HepG2 (cell line): ENCODE results near the gene STAT6. TPM values are rescaled to one million over a fixed set of nuclear protein-coding genes. Genes with fewer than 3 reads are reported as not detected.

ENCODE experiments used
- CBX2 ChIP-seq, 2 experiments: fragments of 200-600 bp in 1 of 2; sonication (generic); formaldehyde crosslinking in 1 of 2; IDR thresholded peaks; 2 replicates each; pipeline versions ENCODE4 v1.7.0 to v1.8.1; 2018 to 2022; ENCODE audit warnings: low read depth in 2 of 2, low read length in 1 of 2, mild to moderate bottlenecking in 1 of 2, missing genetic modification reagents in 1 of 2
- GATAD1 ChIP-seq: IDR thresholded peaks from 2 replicates; pipeline ENCODE4 v1.6.1; 2016; ENCODE audit warnings: missing genetic modification reagents, missing compliant biosample characterization
- GTF3A ChIP-seq: sonication (generic); formaldehyde crosslinking; conservative IDR thresholded peaks from 2 replicates; pipeline ENCODE4 v1.4.0; 2020; ENCODE audit warnings: mild to moderate bottlenecking, missing genetic modification reagents
- KDM5A ChIP-seq: fragments of 200-600 bp; sonication (generic); IDR thresholded peaks from 2 replicates; pipeline ENCODE4 v1.7.0; 2018; ENCODE audit warnings: antibody characterized with exemption, mild to moderate bottlenecking, low read length, borderline replicate concordance
- NCOA1 ChIP-seq: sonication (generic); formaldehyde crosslinking; IDR thresholded peaks from 2 replicates; pipeline ENCODE4 v1.9.0; 2021; ENCODE audit warnings: missing genetic modification reagents
- SALL1 ChIP-seq: sonication (generic); formaldehyde crosslinking; IDR thresholded peaks from 2 replicates; pipeline ENCODE4 v1.8.0; 2022; ENCODE audit warnings: mild to moderate bottlenecking, missing genetic modification reagents
- ZNF713 ChIP-seq: sonication (generic); formaldehyde crosslinking; IDR thresholded peaks from 2 replicates; pipeline ENCODE4 v1.4.0; 2020; ENCODE audit warnings: mild to moderate bottlenecking, missing genetic modification reagents
- ZNF878 ChIP-seq: sonication (generic); formaldehyde crosslinking; IDR thresholded peaks from 2 replicates; pipeline ENCODE4 v1.8.1; 2023; ENCODE audit warnings: mild to moderate bottlenecking, missing genetic modification reagents, moderate library complexity
- polyA plus RNA-seq, 8 experiments: library from polyadenylated mRNA; depleted of rRNA in 3 of 8; stranded (reverse) in 7 of 8; unstranded in 1 of 8; fragments of >200 nt; fragmentation: Illumina TruSeq in 4 of 8; extraction: Trizol in 4 of 8; gene quantifications; 2 replicates each; pipeline versions ENCODE4 v1.2.1 to v1.2.3, GENCODE V29; 2011 to 2016; ENCODE audit warnings: low read depth in 4 of 8, missing spikeins in 1 of 8, mixed read lengths in 1 of 8; ENCODE audit not compliant: insufficient read depth in 1 of 8
- total RNA-seq, 5 experiments: library from RNA; depleted of rRNA; stranded (reverse); fragments of >200 nt; fragmentation: Illumina TruSeq; extraction: Trizol; gene quantifications; 2 replicates each; pipeline ENCODE4 v1.2.3, GENCODE V29; 2016; ENCODE audit warnings: low read depth in 1 of 5
- TF ChIP-seq, protein P1 (sequence below): sonication (generic); formaldehyde crosslinking; IDR thresholded peaks from 2 replicates; pipeline ENCODE4 v1.4.0; 2020; ENCODE audit warnings: missing genetic modification reagents, borderline replicate concordance
- TF ChIP-seq, protein P2 (sequence below): sonication (generic); formaldehyde crosslinking; IDR thresholded peaks from 2 replicates; pipeline ENCODE4 v1.5.0; 2020; ENCODE audit warnings: missing genetic modification reagents
- TF ChIP-seq, protein P3 (sequence below): IDR thresholded peaks from 2 replicates; pipeline ENCODE4 v1.6.1; 2016; ENCODE audit warnings: low read depth
- TF ChIP-seq, protein P4 (sequence below): IDR thresholded peaks from 2 replicates; pipeline ENCODE4 v1.6.1; 2018; ENCODE audit warnings: missing genetic modification reagents
- TF ChIP-seq, protein P5 (sequence below): sonication (generic); formaldehyde crosslinking; conservative IDR thresholded peaks from 2 replicates; pipeline ENCODE4 v1.4.0; 2020; ENCODE audit warnings: missing genetic modification reagents

Gene STAT6
- total and polyA plus RNA-seq, 2 of the 13 experiments (the other 11 are each of a cell fraction or from before 2014, with no cell fraction given) = 28.0 to 62.2 TPM

DNA sequence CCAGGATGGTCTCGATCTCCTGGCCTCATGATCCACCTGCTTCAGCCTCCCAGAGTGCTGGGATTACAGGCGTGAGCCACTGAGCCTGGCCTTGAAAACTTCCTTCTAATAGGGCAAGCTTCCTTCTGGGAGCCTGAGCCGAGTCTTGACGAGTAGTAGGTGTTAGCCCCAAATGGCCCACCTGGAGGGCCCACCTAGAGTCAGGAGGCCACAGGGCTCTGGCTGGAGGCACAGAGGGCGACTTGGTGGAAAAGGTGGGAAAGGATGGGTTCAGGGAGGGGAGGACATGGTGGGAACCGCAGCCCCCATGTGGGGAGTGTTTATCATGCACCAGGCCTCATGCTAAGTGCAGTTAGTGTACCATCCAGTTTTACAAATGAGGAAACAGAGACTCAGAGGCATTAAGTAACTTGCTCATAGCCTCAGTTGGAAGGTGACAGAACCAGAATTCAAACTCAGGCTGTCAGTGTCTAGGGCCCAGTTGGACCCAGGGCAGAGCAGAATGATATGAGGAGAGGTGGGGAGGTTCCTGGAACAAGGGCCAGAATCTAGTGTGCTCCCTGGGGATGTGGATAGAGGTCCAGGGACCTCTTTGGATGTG lies 39.3 kb upstream of the STAT6 start (continued):
- no peak for TF ChIP-seq GATAD1 (CRISPR knock-in tag)
- TF ChIP-seq GTF3A = 0 out of 2 replicates have a peak, but pooled peaks have one; percentile 57
- no peak for TF ChIP-seq ZNF713 (CRISPR knock-in tag)
- TF ChIP-seq ZNF878 (CRISPR knock-in tag) = 0 out of 2 replicates have a peak, but pooled peaks have one; percentile 29
- TF ChIP-seq, protein P1, sequence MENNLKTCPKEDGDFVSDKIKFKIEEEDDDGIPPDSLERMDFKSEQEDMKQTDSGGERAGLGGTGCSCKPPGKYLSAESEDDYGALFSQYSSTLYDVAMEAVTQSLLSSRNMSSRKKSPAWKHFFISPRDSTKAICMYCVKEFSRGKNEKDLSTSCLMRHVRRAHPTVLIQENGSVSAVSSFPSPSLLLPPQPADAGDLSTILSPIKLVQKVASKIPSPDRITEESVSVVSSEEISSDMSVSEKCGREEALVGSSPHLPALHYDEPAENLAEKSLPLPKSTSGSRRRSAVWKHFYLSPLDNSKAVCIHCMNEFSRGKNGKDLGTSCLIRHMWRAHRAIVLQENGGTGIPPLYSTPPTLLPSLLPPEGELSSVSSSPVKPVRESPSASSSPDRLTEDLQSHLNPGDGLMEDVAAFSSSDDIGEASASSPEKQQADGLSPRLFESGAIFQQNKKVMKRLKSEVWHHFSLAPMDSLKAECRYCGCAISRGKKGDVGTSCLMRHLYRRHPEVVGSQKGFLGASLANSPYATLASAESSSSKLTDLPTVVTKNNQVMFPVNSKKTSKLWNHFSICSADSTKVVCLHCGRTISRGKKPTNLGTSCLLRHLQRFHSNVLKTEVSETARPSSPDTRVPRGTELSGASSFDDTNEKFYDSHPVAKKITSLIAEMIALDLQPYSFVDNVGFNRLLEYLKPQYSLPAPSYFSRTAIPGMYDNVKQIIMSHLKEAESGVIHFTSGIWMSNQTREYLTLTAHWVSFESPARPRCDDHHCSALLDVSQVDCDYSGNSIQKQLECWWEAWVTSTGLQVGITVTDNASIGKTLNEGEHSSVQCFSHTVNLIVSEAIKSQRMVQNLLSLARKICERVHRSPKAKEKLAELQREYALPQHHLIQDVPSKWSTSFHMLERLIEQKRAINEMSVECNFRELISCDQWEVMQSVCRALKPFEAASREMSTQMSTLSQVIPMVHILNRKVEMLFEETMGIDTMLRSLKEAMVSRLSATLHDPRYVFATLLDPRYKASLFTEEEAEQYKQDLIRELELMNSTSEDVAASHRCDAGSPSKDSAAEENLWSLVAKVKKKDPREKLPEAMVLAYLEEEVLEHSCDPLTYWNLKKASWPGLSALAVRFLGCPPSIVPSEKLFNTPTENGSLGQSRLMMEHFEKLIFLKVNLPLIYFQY (CRISPR knock-in tag) = no peak
- TF ChIP-seq, protein P2, sequence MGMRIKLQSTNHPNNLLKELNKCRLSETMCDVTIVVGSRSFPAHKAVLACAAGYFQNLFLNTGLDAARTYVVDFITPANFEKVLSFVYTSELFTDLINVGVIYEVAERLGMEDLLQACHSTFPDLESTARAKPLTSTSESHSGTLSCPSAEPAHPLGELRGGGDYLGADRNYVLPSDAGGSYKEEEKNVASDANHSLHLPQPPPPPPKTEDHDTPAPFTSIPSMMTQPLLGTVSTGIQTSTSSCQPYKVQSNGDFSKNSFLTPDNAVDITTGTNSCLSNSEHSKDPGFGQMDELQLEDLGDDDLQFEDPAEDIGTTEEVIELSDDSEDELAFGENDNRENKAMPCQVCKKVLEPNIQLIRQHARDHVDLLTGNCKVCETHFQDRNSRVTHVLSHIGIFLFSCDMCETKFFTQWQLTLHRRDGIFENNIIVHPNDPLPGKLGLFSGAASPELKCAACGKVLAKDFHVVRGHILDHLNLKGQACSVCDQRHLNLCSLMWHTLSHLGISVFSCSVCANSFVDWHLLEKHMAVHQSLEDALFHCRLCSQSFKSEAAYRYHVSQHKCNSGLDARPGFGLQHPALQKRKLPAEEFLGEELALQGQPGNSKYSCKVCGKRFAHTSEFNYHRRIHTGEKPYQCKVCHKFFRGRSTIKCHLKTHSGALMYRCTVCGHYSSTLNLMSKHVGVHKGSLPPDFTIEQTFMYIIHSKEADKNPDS (CRISPR knock-in tag) = peak; percentile 16; the same call in 1 of the 2 replicates
- TF ChIP-seq, protein P3, sequence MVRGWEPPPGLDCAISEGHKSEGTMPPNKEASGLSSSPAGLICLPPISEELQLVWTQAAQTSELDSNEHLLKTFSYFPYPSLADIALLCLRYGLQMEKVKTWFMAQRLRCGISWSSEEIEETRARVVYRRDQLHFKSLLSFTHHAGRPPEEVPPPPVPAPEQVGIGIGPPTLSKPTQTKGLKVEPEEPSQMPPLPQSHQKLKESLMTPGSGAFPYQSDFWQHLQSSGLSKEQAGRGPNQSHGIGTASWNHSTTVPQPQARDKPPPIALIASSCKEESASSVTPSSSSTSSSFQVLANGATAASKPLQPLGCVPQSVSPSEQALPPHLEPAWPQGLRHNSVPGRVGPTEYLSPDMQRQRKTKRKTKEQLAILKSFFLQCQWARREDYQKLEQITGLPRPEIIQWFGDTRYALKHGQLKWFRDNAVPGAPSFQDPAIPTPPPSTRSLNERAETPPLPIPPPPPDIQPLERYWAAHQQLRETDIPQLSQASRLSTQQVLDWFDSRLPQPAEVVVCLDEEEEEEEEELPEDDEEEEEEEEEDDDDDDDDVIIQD (CRISPR knock-in tag) = no peak
- 0 out of 2 replicates have a peak, but pooled peaks have one; percentile 13 for TF ChIP-seq NCOA1 (CRISPR knock-in tag)
- TF ChIP-seq SALL1 (CRISPR knock-in tag) = 0 out of 2 replicates have a peak, but pooled peaks have one; percentile 2
- TF ChIP-seq, protein P4, sequence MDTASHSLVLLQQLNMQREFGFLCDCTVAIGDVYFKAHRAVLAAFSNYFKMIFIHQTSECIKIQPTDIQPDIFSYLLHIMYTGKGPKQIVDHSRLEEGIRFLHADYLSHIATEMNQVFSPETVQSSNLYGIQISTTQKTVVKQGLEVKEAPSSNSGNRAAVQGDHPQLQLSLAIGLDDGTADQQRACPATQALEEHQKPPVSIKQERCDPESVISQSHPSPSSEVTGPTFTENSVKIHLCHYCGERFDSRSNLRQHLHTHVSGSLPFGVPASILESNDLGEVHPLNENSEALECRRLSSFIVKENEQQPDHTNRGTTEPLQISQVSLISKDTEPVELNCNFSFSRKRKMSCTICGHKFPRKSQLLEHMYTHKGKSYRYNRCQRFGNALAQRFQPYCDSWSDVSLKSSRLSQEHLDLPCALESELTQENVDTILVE (CRISPR knock-in tag) = no peak
- no peak for TF ChIP-seq CBX2 (IDR thresholded peaks at IDR 0.05; ENCODE audit: low read depth, low read length)
- TF ChIP-seq CBX2 (CRISPR knock-in tag; IDR thresholded peaks at IDR 0.05; ENCODE audit: low read depth) = no peak
- TF ChIP-seq, protein P5, sequence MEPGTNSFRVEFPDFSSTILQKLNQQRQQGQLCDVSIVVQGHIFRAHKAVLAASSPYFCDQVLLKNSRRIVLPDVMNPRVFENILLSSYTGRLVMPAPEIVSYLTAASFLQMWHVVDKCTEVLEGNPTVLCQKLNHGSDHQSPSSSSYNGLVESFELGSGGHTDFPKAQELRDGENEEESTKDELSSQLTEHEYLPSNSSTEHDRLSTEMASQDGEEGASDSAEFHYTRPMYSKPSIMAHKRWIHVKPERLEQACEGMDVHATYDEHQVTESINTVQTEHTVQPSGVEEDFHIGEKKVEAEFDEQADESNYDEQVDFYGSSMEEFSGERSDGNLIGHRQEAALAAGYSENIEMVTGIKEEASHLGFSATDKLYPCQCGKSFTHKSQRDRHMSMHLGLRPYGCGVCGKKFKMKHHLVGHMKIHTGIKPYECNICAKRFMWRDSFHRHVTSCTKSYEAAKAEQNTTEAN (CRISPR knock-in tag) = 0 out of 2 replicates have a peak, but pooled peaks have one; percentile 3
- no peak for TF ChIP-seq KDM5A
